Fibroblast of the aortic adventitia (primary cell): ENCODE data around the gene NFIA. TPM values are rescaled to one million over a fixed set of nuclear protein-coding genes. Genes with fewer than 3 reads are reported as not detected.

ENCODE experiments used
- DNase-seq: peaks from one replicate; pipeline ENCODE4 v3.0.0-alpha.2; 2010; ENCODE audit warnings: low read depth
- H3K4me3 ChIP-seq: 2 replicates; pipeline ENCODE4 v1.5.1; 2011; ENCODE audit warnings: low read depth, mild to moderate bottlenecking, control low read depth, low read length, moderate library complexity
- CTCF ChIP-seq: IDR thresholded peaks from 2 replicates; pipeline ENCODE4 v1.5.1; 2011; ENCODE audit warnings: mild to moderate bottlenecking, low read length, control low read depth, inconsistent platforms; ENCODE audit not compliant: insufficient read depth
- total RNA-seq: library from RNA; depleted of rRNA; stranded (reverse); fragments of >200 nt; gene quantifications from 2 replicates; pipeline ENCODE4 v1.2.3, GENCODE V29; 2012; ENCODE audit warnings: low replicate concordance

The NFIA gene
- total RNA-seq, 1 donor, result 32.0 TPM

GRCh38 chr1:61227857-61228550 is 145.6 kb downstream of the NFIA start:
- TF ChIP-seq CTCF, result no peak
- DNase-seq, result no peak
- no peak overlapping the region for H3K4me3 ChIP-seq

- TF ChIP-seq CTCF, result no peak
- no peak overlapping the region for H3K4me3 ChIP-seq
- DNase-seq, result no peak
Observed at GRCh38 chr1:61230523-61230922, 148.2 kb downstream of the NFIA start.

- no peak overlapping the region for H3K4me3 ChIP-seq
- DNase-seq, result no peak
- TF ChIP-seq CTCF, result no peak
Observed at GRCh38 chr1:61231795-61232194, 149.4 kb downstream of the NFIA start.

GRCh38 chr1:61233121-61233660 is 150.8 kb downstream of the NFIA start:
- no peak for TF ChIP-seq CTCF
- H3K4me3 ChIP-seq, result no peak overlapping the region
- DNase-seq, result no peak

GRCh38 chr1:61234587-61234919 is 152.2 kb downstream of the NFIA start:
- H3K4me3 ChIP-seq, result no peak overlapping the region
- no peak for DNase-seq
- TF ChIP-seq CTCF, result no peak

GRCh38 chr1:61237147-61237546 is 154.8 kb downstream of the NFIA start:
- TF ChIP-seq CTCF, result no peak
- no peak for DNase-seq
- no peak overlapping the region for H3K4me3 ChIP-seq
